SK-N-SH (cell line): ENCODE data around the gene HINFP.

Source experiments
- CTCF ChIP-seq: fragments of 200-600 bp; sonication (generic); IDR thresholded peaks from 2 replicates; pipeline ENCODE4 v1.6.1; 2017; ENCODE audit warnings: antibody characterized with exemption, mild to moderate bottlenecking, moderate library complexity
- EZH2phosphoT487 ChIP-seq: fragments of 200-600 bp; sonication (generic); IDR thresholded peaks from 2 replicates; pipeline ENCODE4 v1.6.1; 2017; ENCODE audit warnings: low read depth, mixed run types, mild to moderate bottlenecking, antibody characterized with exemption, moderate library complexity, borderline replicate concordance
- NFIC ChIP-seq: IDR thresholded peaks from 2 replicates; pipeline ENCODE4 v1.4.0; 2012; ENCODE audit warnings: borderline replicate concordance
- POLR2AphosphoS5 ChIP-seq: IDR thresholded peaks from 2 replicates; pipeline ENCODE4 v1.6.1; 2012; ENCODE audit warnings: low read depth, low read length
- SMC3 ChIP-seq: IDR thresholded peaks from 2 replicates; pipeline ENCODE4 v1.6.1; 2012; ENCODE audit warnings: low read depth, low read length, improper control_type of control experiment
- TAF1 ChIP-seq: IDR thresholded peaks from 2 replicates; pipeline ENCODE4 v1.6.1; 2012; ENCODE audit warnings: low read depth, mild to moderate bottlenecking, low read length, moderate library complexity, borderline replicate concordance
- USF2 ChIP-seq: fragments of 150-350 bp; IDR thresholded peaks from 2 replicates; pipeline ENCODE4 v1.6.1; 2017; ENCODE audit warnings: antibody characterized with exemption, low read length, low read depth, borderline replicate concordance

GRCh38 chr11:119108146-119108856 is 13.1 kb upstream of the HINFP start:
- no peak for TF ChIP-seq SMC3
- no peak for TF ChIP-seq CTCF
- TF ChIP-seq NFIC, result no peak
- TF ChIP-seq USF2, result no peak
- TF ChIP-seq POLR2AphosphoS5, result no peak
- TF ChIP-seq EZH2phosphoT487, result no peak
- TF ChIP-seq TAF1, result no peak
